Measurements from ENCODE around the gene PTPN20. TPM values are rescaled to one million over a fixed set of nuclear protein-coding genes. Genes with fewer than 3 reads are reported as not detected.

Gene PTPN20
- total and polyA plus RNA-seq, 3 donors from 2014 or later = 20.9 to 39.6 (median 23.1) TPM

DNA sequence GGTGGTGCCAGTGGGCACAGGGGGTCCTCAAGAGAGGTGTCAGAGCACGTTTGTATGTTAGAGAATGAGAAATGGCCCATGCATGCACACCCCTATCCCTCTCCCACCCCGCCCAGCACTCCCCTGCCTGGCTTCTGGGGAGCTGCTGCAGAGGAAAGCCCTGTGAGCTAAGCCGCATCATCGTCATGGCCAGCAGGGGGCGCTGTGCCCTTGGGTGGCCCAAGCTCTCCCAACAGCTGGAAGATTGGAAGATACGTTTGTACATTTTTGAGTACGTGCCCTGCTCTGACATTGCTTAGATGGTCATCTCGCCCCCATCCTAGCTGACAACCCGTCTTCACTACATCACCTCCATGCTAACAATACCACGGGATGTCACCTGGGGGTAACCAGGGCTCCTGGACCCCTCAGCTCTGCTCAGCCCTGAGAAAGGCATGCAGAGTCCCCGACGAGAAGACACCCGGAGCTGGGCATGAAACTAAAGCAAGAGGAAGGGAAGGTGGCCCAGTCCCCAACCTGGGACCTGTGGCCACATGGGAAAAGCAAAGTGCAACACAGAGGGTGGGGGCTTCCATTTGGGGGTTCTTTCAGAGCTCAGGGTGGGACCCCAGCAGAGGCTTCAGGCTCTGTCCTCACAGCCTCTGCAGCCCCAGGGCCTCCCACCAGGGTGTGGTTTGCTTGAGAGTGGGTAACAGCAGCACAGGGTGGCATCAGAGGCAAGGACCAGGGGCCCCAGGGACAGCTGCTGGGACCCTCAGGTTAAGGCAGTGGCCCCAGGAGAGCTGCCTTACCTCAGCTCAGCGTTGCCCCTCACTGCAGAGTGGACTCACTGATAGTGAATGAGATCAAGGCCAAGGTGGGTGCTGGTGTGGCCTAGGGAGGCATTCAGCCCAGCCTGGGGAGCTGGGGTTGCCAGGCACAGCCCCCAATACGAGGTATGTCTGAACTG, 136.6 kb downstream of the PTPN20 start:
- intact Hi-C loops (cut with DNase I; ENCODE audit: low total_unique reads) = no loop called here
- peak; percentile 82 for DNase-seq

DNA sequence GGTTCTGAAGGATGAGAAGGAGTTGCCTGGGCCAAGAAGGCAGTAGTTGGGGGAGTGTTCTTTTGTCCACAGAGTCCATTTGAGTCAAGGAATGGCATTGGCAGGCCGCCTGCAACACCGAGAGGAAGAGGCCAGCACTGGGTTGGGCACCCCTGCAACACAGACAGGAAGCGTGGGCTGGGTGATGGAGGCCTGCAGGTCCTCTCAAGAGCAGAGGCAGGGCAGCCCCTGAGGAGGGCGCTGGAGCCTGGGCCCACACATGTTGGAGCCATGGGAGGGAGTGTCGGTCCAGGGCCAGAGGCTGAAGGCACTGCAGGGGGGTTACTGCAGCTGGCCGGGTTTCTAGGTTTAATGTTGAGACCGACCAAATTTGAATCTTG, 137.3 kb downstream of the PTPN20 start:
- Histone ChIP-seq H3K27me3 (no peaks in the 10 kb centered on the region), H3K36me3 (ENCODE audit: low read depth, missing control alignments) (no peaks in the 10 kb centered on the region), H3K27ac (no peak overlapping the region), H3K4me3 (no peak overlapping the region), H3K4me1 (no peaks in the 10 kb centered on the region), H3K9me3 (no peaks in the 10 kb centered on the region)
- DNase-seq = peak; percentile 19
- WGBS, 2 donors = 76 to 79% methylated on average over 7 of the region's 7 CpGs
- intact Hi-C loops (cut with DNase I; ENCODE audit: low total_unique reads) = no loop called here
- no peak for TF ChIP-seq POLR2A (IDR thresholded peaks at IDR 0.05)
- TF ChIP-seq, protein P1, sequence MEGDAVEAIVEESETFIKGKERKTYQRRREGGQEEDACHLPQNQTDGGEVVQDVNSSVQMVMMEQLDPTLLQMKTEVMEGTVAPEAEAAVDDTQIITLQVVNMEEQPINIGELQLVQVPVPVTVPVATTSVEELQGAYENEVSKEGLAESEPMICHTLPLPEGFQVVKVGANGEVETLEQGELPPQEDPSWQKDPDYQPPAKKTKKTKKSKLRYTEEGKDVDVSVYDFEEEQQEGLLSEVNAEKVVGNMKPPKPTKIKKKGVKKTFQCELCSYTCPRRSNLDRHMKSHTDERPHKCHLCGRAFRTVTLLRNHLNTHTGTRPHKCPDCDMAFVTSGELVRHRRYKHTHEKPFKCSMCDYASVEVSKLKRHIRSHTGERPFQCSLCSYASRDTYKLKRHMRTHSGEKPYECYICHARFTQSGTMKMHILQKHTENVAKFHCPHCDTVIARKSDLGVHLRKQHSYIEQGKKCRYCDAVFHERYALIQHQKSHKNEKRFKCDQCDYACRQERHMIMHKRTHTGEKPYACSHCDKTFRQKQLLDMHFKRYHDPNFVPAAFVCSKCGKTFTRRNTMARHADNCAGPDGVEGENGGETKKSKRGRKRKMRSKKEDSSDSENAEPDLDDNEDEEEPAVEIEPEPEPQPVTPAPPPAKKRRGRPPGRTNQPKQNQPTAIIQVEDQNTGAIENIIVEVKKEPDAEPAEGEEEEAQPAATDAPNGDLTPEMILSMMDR (IDR thresholded peaks at IDR 0.05) = no peak

More for the DNA sequence above, 136.6 kb downstream of the PTPN20 start:
- no peaks in the 10 kb centered on the region for H3K36me3 ChIP-seq (ENCODE audit: low read depth, missing control alignments)
- no peaks in the 10 kb centered on the region for H3K27me3 ChIP-seq
- no peaks in the 10 kb centered on the region for H3K9me3 ChIP-seq
- no peaks in the 10 kb centered on the region for H3K4me1 ChIP-seq
- H3K4me3 ChIP-seq = no peak overlapping the region
- H3K27ac ChIP-seq = no peak overlapping the region
- WGBS, 2 donors = 60 to 72% methylated on average over 12 to 15 of the region's 15 CpGs
- TF ChIP-seq, protein P1 (IDR thresholded peaks at IDR 0.05) = peak; percentile 64 to 92 (median 79)
- no peak for TF ChIP-seq POLR2A (IDR thresholded peaks at IDR 0.05)

GRCh38 chr10:47049056-47049851, 138.0 kb downstream of the PTPN20 start:
- Histone ChIP-seq H3K9me3 (no peaks in the 10 kb centered on the region), H3K4me3 (no peak overlapping the region), H3K27ac (no peak overlapping the region), H3K36me3 (ENCODE audit: low read depth, missing control alignments) (no peaks in the 10 kb centered on the region), H3K27me3 (no peaks in the 10 kb centered on the region), H3K4me1 (no peaks in the 10 kb centered on the region)
- 73 to 85% methylated on average over 4 to 6 of the region's 6 CpGs for WGBS, 2 donors
- DNase-seq = peak; percentile 6
- intact Hi-C loops (cut with DNase I; ENCODE audit: low total_unique reads) = no loop called here
- TF ChIP-seq, protein P1 (IDR thresholded peaks at IDR 0.05) = no peak
- TF ChIP-seq POLR2A (IDR thresholded peaks at IDR 0.05) = no peak

DNA sequence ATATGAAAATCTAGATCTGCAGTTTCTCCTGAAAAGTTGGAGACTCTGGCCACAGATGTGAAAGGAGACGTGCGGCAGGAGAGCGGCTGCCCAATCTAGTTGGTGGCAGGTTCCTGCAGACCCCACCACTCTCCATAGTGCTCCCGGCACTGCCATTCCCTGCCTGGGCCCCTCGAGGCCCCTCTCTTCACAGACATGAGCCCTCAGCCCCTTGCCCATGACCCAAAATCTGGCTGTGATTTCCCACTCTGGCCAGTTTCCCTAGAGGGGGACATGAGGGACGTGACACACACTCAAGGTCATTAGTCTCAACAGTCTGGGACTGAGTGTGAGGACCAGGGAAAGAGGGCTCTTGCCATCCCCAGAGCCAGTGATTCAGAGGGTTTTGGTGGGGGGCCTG, 138.7 kb downstream of the PTPN20 start:
- peak; percentile 9 for DNase-seq
- WGBS, 2 donors = 74 to 90% methylated on average over 6 of the region's 6 CpGs

More for the DNA sequence above, 138.7 kb downstream of the PTPN20 start:
- no peak overlapping the region for H3K4me3 ChIP-seq
- no peaks in the 10 kb centered on the region for H3K27me3 ChIP-seq
- no peak for TF ChIP-seq POLR2A (IDR thresholded peaks at IDR 0.05)
- TF ChIP-seq, protein P1 (IDR thresholded peaks at IDR 0.05) = no peak
- H3K9me3 ChIP-seq = no peaks in the 10 kb centered on the region
- intact Hi-C loops (cut with DNase I; ENCODE audit: low total_unique reads) = no loop called here
- no peaks in the 10 kb centered on the region for H3K4me1 ChIP-seq
- no peak overlapping the region for H3K27ac ChIP-seq
- H3K36me3 ChIP-seq (ENCODE audit: low read depth, missing control alignments) = no peaks in the 10 kb centered on the region
